GM12892 (cell line): ENCODE measurements around the gene ZNF382.

Experiments used
- POLR2A ChIP-seq: IDR thresholded peaks from 2 replicates; pipeline ENCODE4 v1.6.1; 2011; ENCODE audit warnings: low read depth, low read length, control low read depth
- TAF1 ChIP-seq: IDR thresholded peaks from 2 replicates; pipeline ENCODE4 v1.6.1; 2011; ENCODE audit warnings: low read depth, mild to moderate bottlenecking, control low read depth, low read length, borderline replicate concordance

DNA sequence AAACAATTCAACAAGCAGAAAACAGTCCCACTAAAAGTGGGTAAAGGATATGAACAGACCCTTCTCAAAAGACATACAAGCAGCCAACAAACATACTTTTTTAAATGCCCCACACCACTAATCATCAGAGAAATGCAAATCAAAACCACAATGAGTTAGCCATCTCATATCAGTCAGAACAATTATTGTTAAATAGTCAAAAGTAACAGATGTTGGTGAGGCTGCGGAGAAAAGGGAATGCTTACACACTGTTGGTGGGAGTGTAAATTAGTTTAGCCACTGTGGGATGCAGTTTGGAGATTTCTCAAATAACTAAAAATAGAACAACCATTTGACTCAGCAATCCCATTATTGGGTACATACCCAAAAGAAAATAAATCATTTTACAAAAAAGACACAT is 40.7 kb upstream of the ZNF382 start:
- no peak for TF ChIP-seq TAF1
- TF ChIP-seq POLR2A, result no peak
